IMR-90 (cell line): ENCODE data around the gene TMEM132A. TPM values are rescaled to one million over a fixed set of nuclear protein-coding genes. Genes with fewer than 3 reads are reported as not detected.

Experiments used
- ATAC-seq: fragments of 200-7000 bp; cut with Tn5 transposase; 2 replicates; pipeline ENCODE4 v1.9.1; 2020; ENCODE audit warnings: low read depth, mild to moderate bottlenecking, moderate library complexity
- BruUV-seq: library from RNA; stranded (reverse); fragments of 400-500 nt; replicated peaks from 2 replicates; lab custom pipeline; 2021; lab: Mats Ljungman, UMichigan
- CTCF ChIA-PET: fragments of 300-600 bp; formaldehyde crosslinking; extraction: SDS; loops from one replicate; lab custom pipeline; 2021; ENCODE audit warnings: antibody characterized with exemption; lab: Yijun Ruan, JAX
- POLR2A ChIA-PET: fragments of 300-600 bp; sonication (Branson Sonifier 250); formaldehyde crosslinking; loops from one replicate; lab custom pipeline; 2022; ENCODE audit warnings: antibody characterized with exemption; ENCODE audit not compliant: unreplicated experiment; lab: Charles Lee
- DNase-seq: peaks from one replicate; pipeline ENCODE4 v3.0.0; 2013
- H2AFZ ChIP-seq: replicated peaks from 2 replicates; pipeline ENCODE3; 2013; ENCODE audit warnings: low read length, mild to moderate bottlenecking; ENCODE audit not compliant: poor library complexity
- H2AK5ac ChIP-seq: 2 replicates; pipeline ENCODE4 v1.6.1; 2013; ENCODE audit warnings: low read depth, low read length, inconsistent platforms
- H2AK9ac ChIP-seq: replicated peaks from 2 replicates; pipeline ENCODE3; 2013; ENCODE audit warnings: mild to moderate bottlenecking, low read depth, low read length, moderate library complexity; ENCODE audit not compliant: poor library complexity
- H2BK120ac ChIP-seq: 2 replicates; pipeline ENCODE4 v1.6.1; 2013; ENCODE audit warnings: low read depth, low read length, inconsistent platforms
- H2BK15ac ChIP-seq: 3 replicates; pipeline ENCODE4 v1.6.1; 2013; ENCODE audit warnings: low read depth, low read length, inconsistent platforms
- H2BK20ac ChIP-seq: 2 replicates; pipeline ENCODE4 v1.6.1; 2013; ENCODE audit warnings: low read depth, mild to moderate bottlenecking, inconsistent platforms, low read length, moderate library complexity
- H2BK5ac ChIP-seq: 2 replicates; pipeline ENCODE4 v1.6.1; 2013; ENCODE audit warnings: mild to moderate bottlenecking, low read depth, low read length, inconsistent platforms; ENCODE audit not compliant: poor library complexity, severe bottlenecking
- H3K14ac ChIP-seq: replicated peaks from 2 replicates; pipeline ENCODE4 v1.6.1; 2013; ENCODE audit warnings: low read depth, low read length, inconsistent platforms
- H3K18ac ChIP-seq: 2 replicates; pipeline ENCODE4 v1.6.1; 2013; ENCODE audit warnings: low read depth, low read length, control low read depth
- H3K23ac ChIP-seq: 2 replicates; pipeline ENCODE4 v1.6.1; 2013; ENCODE audit warnings: low read depth, low read length, inconsistent platforms
- H3K27ac ChIP-seq: 2 replicates; pipeline ENCODE4 v1.5.1; 2013; ENCODE audit warnings: mild to moderate bottlenecking, control low read depth, low read length; ENCODE audit not compliant: insufficient read depth
- H3K27me3 ChIP-seq: 2 replicates; pipeline ENCODE4 v1.6.1; 2013; ENCODE audit warnings: low read length; ENCODE audit not compliant: control insufficient read depth, insufficient read depth
- H3K36me3 ChIP-seq: 2 replicates; pipeline ENCODE4 v1.6.1; 2013; ENCODE audit warnings: low read length, mixed read lengths; ENCODE audit not compliant: control insufficient read depth, insufficient read depth
- H3K4ac ChIP-seq: 2 replicates; pipeline ENCODE4 v1.6.1; 2013; ENCODE audit warnings: low read depth, low read length, inconsistent platforms
- H3K4me1 ChIP-seq: 2 replicates; pipeline ENCODE4 v1.6.1; 2013; ENCODE audit warnings: low read length, mixed read lengths; ENCODE audit not compliant: control insufficient read depth, insufficient read depth
- H3K4me2 ChIP-seq: 2 replicates; pipeline ENCODE4 v1.6.1; 2013; ENCODE audit warnings: low read depth, mild to moderate bottlenecking, control low read depth, low read length, moderate library complexity
- H3K4me3 ChIP-seq: 2 replicates; pipeline ENCODE4 v1.5.1; 2013; ENCODE audit warnings: low read depth, mild to moderate bottlenecking, control low read depth, low read length, moderate library complexity; ENCODE audit not compliant: insufficient read depth
- H3K56ac ChIP-seq: 2 replicates; pipeline ENCODE4 v1.6.1; 2013; ENCODE audit warnings: low read length, inconsistent platforms; ENCODE audit not compliant: insufficient read depth; ENCODE audit errors: extremely low read depth
- H3K79me1 ChIP-seq, 2 experiments: 2 replicates each; pipeline ENCODE4 v1.6.1; 2013; ENCODE audit warnings: low read length in 2 of 2, inconsistent platforms in 1 of 2, low read depth in 1 of 2
- H3K9ac ChIP-seq: 2 replicates; pipeline ENCODE4 v1.6.1; 2013; ENCODE audit warnings: low read depth, low read length, control low read depth
- H3K9me1 ChIP-seq: 2 replicates; pipeline ENCODE4 v1.6.1; 2013; ENCODE audit warnings: low read length, inconsistent platforms; ENCODE audit not compliant: insufficient read depth
- H3K9me3 ChIP-seq: 2 replicates; pipeline ENCODE4 v1.6.1; 2013; ENCODE audit warnings: low read length; ENCODE audit not compliant: control insufficient read depth, insufficient read depth
- H4K20me1 ChIP-seq: 2 replicates; pipeline ENCODE4 v1.6.1; 2013; ENCODE audit warnings: low read length, inconsistent platforms; ENCODE audit not compliant: insufficient read depth
- H4K5ac ChIP-seq: 2 replicates; pipeline ENCODE4 v1.6.1; 2013; ENCODE audit warnings: mild to moderate bottlenecking, low read depth, low read length, control low read depth
- H4K8ac ChIP-seq, 2 experiments: 2 replicates each; pipeline ENCODE4 v1.6.1; 2013; ENCODE audit warnings: low read depth in 2 of 2, low read length in 2 of 2, control low read depth in 1 of 2, inconsistent platforms in 1 of 2
- H4K91ac ChIP-seq: 2 replicates; pipeline ENCODE4 v1.6.1; 2013; ENCODE audit warnings: low read depth, low read length, inconsistent platforms; ENCODE audit not compliant: insufficient read depth
- BHLHE40 ChIP-seq: fragments of 150-350 bp; IDR thresholded peaks from 2 replicates; pipeline ENCODE4 v1.6.1; 2016; ENCODE audit warnings: mild to moderate bottlenecking, low read depth, low read length
- CHD1 ChIP-seq: IDR thresholded peaks from 2 replicates; pipeline ENCODE4 v1.6.1; 2012; ENCODE audit warnings: low read depth, low read length, improper control_type of control experiment
- FOS ChIP-seq: fragments of 150-350 bp; IDR thresholded peaks from 2 replicates; pipeline ENCODE4 v1.6.1; 2016; ENCODE audit warnings: low read depth, low read length
- MAFK ChIP-seq: IDR thresholded peaks from 2 replicates; pipeline ENCODE4 v1.6.1; 2012; ENCODE audit warnings: low read depth, low read length, improper control_type of control experiment
- MAZ ChIP-seq: IDR thresholded peaks from 2 replicates; pipeline ENCODE4 v1.6.1; 2012; ENCODE audit warnings: low read depth, mild to moderate bottlenecking, low read length, improper control_type of control experiment, moderate library complexity, borderline replicate concordance
- MXI1 ChIP-seq: IDR thresholded peaks from 2 replicates; pipeline ENCODE4 v1.6.1; 2012; ENCODE audit warnings: low read depth, mild to moderate bottlenecking, low read length, moderate library complexity, borderline replicate concordance
- NFE2L2 ChIP-seq: fragments of 150-350 bp; IDR thresholded peaks from 2 replicates; pipeline ENCODE4 v1.6.1; 2016; ENCODE audit warnings: low read depth, mild to moderate bottlenecking, low read length
- POLR2A ChIP-seq: IDR thresholded peaks from 2 replicates; pipeline ENCODE4 v1.6.1; 2012; ENCODE audit warnings: mild to moderate bottlenecking, low read depth, low read length
- RAD21 ChIP-seq: IDR thresholded peaks from 2 replicates; pipeline ENCODE4 v1.6.1; 2012; ENCODE audit warnings: low read length, improper control_type of control experiment
- RCOR1 ChIP-seq: IDR thresholded peaks from 2 replicates; pipeline ENCODE4 v1.6.1; 2012; ENCODE audit warnings: mild to moderate bottlenecking, low read length, improper control_type of control experiment; ENCODE audit not compliant: insufficient replicate concordance
- RFX5 ChIP-seq: IDR thresholded peaks from 2 replicates; pipeline ENCODE4 v1.8.0; 2012; ENCODE audit warnings: low read depth, mild to moderate bottlenecking, low read length, moderate library complexity
- SMC3 ChIP-seq: fragments of 150-350 bp; IDR thresholded peaks from 2 replicates; pipeline ENCODE4 v1.6.1; 2016; ENCODE audit warnings: low read depth, mild to moderate bottlenecking, antibody characterized with exemption, low read length, moderate library complexity
- WGBS, 2 experiments: methylation state at CpG; one replicate each; pipeline versions ENCODE4 v1.1.5 to v1.1.7; 2013; ENCODE audit warnings: missing lambda C conversion rate in 2 of 2; ENCODE audit not compliant: insufficient read length in 1 of 2; ENCODE audit errors: extremely low coverage in 2 of 2; 5-methylcytosine and 5-hydroxymethylcytosine counted together
- dilution Hi-C: fragments of 300-500 bp; cut with HindIII; formaldehyde crosslinking; loops from one replicate; pipeline ENCODE4 v1.14.3; 2018; ENCODE audit warnings: low sequenced_read_pairs; ENCODE audit not compliant: unreplicated experiment
- in situ Hi-C: fragments of 300-500 bp; cut with MboI; formaldehyde crosslinking; loops from 3 replicates; pipeline ENCODE4 v1.14.3; 2019; ENCODE audit warnings: low sequenced_read_pairs, inconsistent platforms, mixed read lengths
- intact Hi-C: fragments of 100-400 bp; cut with micrococcal nuclease; formaldehyde crosslinking; loops from 2 replicates; pipeline ENCODE4 v1.10.0; 2022
- polyA plus RNA-seq, 3 experiments: library from polyadenylated mRNA; depleted of rRNA; stranded (reverse); fragments of >200 nt; gene quantifications; 2 replicates each; pipeline ENCODE4 v1.2.3, GENCODE V29; 2012; ENCODE audit warnings: low replicate concordance in 1 of 3
- total RNA-seq: library from RNA; depleted of rRNA; stranded (reverse); fragments of >200 nt; gene quantifications from 2 replicates; pipeline ENCODE4 v1.2.3, GENCODE V29; 2012
- TF ChIP-seq, protein P1 (sequence below): conservative IDR thresholded peaks from 2 replicates; pipeline ENCODE4 v1.5.1; 2012; ENCODE audit warnings: mild to moderate bottlenecking, low read depth, low read length, improper control_type of control experiment
- TF ChIP-seq, protein P2 (sequence below): fragments of 150-350 bp; IDR thresholded peaks from 2 replicates; pipeline ENCODE4 v1.6.1; 2016; ENCODE audit warnings: low read depth, mild to moderate bottlenecking, low read length, moderate library complexity, borderline replicate concordance
- TF ChIP-seq, protein P3 (sequence below): fragments of 150-350 bp; IDR thresholded peaks from 2 replicates; pipeline ENCODE4 v1.6.1; 2017; ENCODE audit warnings: mild to moderate bottlenecking, antibody characterized with exemption, low read length, low read depth

Gene TMEM132A
- total and polyA plus RNA-seq, 2 of the 4 experiments (the other 2 are of a cell fraction), result 7.7 to 64.2 TPM

DNA sequence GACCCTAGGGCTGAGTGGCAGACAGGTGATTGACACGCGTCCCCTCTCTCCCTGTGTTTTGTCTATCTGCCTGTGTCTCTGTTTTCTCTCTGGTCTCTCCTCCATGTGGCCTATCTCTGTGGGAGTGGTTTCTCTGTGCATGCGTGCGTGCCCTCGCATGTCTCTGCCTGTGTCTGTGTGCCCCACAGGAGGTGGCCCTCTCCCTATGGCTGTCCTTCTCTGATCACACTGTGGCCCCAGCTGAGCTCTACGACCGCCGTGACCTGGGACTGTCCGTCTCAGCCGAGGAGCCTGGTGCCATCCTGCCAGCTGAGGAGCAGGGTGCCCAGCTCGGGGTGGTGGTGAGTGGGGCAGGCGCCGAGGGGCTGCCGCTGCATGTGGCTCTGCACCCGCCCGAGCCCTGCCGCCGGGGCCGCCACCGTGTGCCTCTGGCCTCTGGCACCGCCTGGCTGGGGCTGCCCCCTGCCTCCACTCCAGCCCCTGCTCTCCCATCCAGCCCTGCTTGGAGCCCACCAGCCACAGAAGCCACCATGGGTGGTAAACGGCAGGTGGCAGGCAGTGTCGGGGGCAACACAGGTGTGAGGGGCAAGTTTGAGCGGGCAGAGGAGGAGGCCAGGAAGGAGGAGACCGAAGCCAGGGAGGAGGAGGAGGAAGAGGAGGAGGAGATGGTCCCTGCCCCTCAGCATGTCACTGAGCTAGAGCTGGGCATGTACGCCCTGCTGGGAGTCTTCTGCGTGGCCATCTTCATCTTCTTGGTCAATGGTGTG is 11.6 kb downstream of the TMEM132A start:
- Histone ChIP-seq H3K27ac (no peak overlapping the region), H2AK5ac (no peak overlapping the region), H2AK9ac (no peak overlapping the region), H3K4ac (no peak overlapping the region), H4K5ac (no peak overlapping the region), H2BK20ac (no peak overlapping the region), H4K20me1 (no peaks in the 10 kb centered on the region), H3K4me1 (no peaks in the 10 kb centered on the region; the same call in 1 of the 2 replicates), H3K23ac (no peak overlapping the region), H2AFZ (no peak overlapping the region), H3K27me3 (no peaks in the 10 kb centered on the region), H2BK15ac (no peak overlapping the region), H3K18ac (no peak overlapping the region), H4K91ac (no peak overlapping the region), H3K56ac (no peak overlapping the region), H3K36me3 (peaks cover 39% of the 10 kb centered on the region), H3K9me1 (no peaks in the 10 kb centered on the region), H2BK120ac (no peak overlapping the region), H3K4me2 (no peak overlapping the region), H3K4me3 (no peak overlapping the region), H2BK5ac (no peak overlapping the region), H3K14ac (no peak overlapping the region), H4K8ac (no peak overlapping the region), H3K9ac (no peak overlapping the region), H3K79me1 (no peaks in the 10 kb centered on the region), H3K9me3 (no peaks in the 10 kb centered on the region)
- dilution Hi-C loops, result no loop called here
- in situ Hi-C loops, result no loop called here
- WGBS, 2 experiments, result 92% methylated on average over 3 of the region's 27 CpGs; no CpG with 5 or more reads in 1 of the 2 experiments
- CTCF ChIA-PET, result interaction anchor here (0.7 kb wide), 1 partner anchor 439 kb away, joined by 4 read pairs; no protein-coding TSS in a partner anchor
- BruUV-seq, result no TSS peak
- POLR2A ChIA-PET, result no interaction called here
- intact Hi-C loops, result no loop called here
- ATAC-seq (no peak), DNase-seq (no peak)
- TF ChIP-seq RAD21, result no peak
- no peak for TF ChIP-seq RCOR1
- no peak for TF ChIP-seq RFX5
- TF ChIP-seq NFE2L2, result no peak
- no peak for TF ChIP-seq SMC3
- TF ChIP-seq, protein P1, sequence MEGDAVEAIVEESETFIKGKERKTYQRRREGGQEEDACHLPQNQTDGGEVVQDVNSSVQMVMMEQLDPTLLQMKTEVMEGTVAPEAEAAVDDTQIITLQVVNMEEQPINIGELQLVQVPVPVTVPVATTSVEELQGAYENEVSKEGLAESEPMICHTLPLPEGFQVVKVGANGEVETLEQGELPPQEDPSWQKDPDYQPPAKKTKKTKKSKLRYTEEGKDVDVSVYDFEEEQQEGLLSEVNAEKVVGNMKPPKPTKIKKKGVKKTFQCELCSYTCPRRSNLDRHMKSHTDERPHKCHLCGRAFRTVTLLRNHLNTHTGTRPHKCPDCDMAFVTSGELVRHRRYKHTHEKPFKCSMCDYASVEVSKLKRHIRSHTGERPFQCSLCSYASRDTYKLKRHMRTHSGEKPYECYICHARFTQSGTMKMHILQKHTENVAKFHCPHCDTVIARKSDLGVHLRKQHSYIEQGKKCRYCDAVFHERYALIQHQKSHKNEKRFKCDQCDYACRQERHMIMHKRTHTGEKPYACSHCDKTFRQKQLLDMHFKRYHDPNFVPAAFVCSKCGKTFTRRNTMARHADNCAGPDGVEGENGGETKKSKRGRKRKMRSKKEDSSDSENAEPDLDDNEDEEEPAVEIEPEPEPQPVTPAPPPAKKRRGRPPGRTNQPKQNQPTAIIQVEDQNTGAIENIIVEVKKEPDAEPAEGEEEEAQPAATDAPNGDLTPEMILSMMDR, result no peak
- TF ChIP-seq, protein P2, sequence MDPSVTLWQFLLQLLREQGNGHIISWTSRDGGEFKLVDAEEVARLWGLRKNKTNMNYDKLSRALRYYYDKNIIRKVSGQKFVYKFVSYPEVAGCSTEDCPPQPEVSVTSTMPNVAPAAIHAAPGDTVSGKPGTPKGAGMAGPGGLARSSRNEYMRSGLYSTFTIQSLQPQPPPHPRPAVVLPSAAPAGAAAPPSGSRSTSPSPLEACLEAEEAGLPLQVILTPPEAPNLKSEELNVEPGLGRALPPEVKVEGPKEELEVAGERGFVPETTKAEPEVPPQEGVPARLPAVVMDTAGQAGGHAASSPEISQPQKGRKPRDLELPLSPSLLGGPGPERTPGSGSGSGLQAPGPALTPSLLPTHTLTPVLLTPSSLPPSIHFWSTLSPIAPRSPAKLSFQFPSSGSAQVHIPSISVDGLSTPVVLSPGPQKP, result no peak
- no peak for TF ChIP-seq MXI1
- TF ChIP-seq MAZ, result no peak
- TF ChIP-seq POLR2A, result no peak
- TF ChIP-seq BHLHE40, result no peak
- TF ChIP-seq, protein P3, sequence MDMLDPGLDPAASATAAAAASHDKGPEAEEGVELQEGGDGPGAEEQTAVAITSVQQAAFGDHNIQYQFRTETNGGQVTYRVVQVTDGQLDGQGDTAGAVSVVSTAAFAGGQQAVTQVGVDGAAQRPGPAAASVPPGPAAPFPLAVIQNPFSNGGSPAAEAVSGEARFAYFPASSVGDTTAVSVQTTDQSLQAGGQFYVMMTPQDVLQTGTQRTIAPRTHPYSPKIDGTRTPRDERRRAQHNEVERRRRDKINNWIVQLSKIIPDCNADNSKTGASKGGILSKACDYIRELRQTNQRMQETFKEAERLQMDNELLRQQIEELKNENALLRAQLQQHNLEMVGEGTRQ, result no peak
- TF ChIP-seq MAFK, result no peak
- no peak for TF ChIP-seq FOS
- no peak for TF ChIP-seq CHD1
